Activated CD4-positive, alpha-beta T cell treated with anti-CD3 and anti-CD28 coated beads, Interleukin-2, amount 50 U/mL, for 16 hours (primary cell): Measurements from ENCODE around the gene ZBTB20.

Experiments used
- DNase-seq: peaks from one replicate; pipeline ENCODE4 v3.0.0-alpha.2; 2020

Gene ZBTB20

DNA sequence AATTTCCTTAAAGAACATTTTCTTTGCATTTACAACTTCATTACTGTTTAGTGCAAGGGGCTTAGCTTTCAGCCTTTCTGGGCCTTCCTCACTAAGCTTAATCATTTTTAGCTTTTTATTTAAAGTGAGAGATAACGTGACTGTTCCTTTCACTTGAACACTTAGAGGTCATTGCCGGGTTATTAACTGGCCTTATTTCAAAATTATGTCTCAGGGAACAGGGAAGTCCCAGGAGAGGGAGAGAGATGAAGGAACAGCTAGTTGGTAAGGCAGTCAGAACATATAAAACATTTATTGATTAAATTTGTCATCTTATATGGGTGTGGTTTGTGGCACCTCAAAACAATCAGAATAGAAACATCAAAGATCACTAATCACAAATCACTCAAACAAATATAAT lies 584.5 kb downstream of the ZBTB20 start:
- DNase-seq: no peak

DNA sequence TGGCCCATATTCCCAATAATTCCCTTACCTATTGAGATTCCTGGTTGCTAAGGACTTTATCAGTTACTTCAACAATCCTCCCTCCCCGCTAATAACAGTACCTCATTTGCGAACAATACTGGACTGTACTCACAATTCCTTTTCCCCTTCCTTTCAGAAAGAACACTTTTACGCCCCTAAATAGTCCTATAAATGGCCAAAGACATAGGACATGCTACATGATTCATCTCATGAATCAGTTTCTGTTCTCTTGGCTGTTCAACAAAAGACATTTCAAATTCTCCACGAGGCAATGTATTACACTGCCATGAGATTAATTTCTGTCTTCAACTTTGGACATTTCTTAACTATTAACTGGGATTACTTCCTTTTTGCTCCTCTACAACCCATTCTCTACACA lies 588.8 kb downstream of the ZBTB20 start:
- no peak for DNase-seq

DNA sequence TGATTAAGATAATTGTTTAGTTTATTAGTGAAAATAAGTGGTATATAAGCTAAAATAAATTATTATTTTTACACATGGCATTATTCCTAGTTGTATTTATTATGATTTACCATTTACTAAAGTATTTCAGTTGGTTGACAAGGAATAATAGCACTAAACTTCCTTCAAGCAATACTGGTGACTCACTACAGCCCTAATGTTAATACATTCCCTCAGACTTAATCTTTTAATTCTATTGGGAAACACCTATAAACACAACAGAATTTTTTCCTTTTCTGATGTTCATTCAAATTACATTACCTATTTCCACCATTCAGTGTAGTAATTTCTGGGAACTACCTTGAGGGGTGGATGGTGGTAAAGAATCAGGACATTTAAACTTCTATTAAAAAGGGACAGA lies 589.3 kb downstream of the ZBTB20 start:
- no peak for DNase-seq

DNA sequence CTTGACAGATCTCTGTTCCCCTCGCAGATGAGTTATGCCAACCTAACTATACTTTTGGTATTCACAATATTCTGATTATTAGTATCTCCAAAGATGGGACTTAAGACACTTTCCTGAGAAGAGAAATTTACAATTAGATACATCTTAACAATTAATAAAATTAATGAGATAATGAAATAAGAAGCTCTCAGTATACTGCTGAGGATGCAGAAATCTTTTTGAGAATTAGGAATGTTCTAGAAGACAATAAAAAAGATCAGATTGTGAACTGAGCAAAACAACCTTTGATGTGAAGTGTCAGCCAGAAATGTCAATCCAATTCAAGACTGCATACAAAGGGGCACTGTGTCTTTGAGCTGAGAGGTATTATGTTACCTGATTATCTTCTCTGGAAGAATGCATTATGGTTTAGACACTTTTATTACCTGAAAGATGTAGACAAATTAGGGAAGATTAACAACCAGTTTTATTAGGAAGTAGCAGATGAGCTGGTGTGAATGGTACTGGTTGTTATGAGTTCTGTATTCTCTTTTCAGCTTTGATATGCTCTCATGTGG lies 590.4 kb downstream of the ZBTB20 start:
- no peak for DNase-seq

DNA sequence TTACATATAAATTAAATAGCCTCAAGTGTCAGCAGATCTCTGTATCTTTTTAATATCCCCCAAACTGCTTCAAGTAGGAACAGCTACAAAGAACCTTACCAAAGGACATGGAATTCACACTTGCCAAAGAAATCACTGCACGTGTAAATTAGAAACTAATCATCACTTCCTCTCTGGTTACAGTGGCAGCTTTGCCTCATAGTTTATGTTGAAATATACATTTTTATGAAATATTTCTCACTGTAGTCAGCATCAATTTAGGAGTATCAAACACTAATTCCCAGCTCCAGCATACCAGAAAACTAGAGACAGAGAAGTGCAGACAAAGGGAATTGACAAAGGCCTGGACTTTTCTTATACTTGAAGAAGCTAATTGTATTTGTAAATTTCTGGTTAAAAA lies 592.4 kb downstream of the ZBTB20 start:
- DNase-seq: no peak

DNA sequence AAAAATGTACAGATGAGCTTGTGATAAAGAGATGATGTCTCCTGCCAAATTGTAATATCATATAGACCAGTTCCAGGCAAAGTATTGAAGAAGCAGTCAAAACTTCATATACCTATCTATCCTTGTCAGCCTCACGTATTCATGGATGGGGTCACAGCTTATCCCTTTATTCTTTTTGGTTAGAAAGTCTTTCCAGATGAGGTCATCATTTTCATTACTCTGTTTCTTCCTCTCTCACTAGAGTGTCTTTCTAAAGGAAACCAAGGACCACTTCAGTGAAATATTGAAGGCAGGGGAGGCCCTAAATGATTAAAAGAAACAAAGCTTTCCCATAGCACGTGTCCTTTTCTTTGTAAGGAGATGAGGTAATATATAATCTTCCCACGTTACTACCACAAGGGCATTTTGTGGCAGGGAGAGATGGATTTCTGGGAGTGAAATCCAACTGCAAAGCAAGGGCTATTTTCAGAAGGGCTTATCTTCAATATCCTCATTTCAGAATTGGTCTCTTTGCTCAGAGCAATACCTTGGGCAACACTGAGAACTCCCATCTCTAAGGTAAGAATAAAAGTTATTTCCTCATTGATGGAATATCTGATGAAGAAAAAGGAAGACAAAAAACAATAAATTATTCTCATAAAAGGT lies 593.0 kb downstream of the ZBTB20 start:
- no peak for DNase-seq

DNA sequence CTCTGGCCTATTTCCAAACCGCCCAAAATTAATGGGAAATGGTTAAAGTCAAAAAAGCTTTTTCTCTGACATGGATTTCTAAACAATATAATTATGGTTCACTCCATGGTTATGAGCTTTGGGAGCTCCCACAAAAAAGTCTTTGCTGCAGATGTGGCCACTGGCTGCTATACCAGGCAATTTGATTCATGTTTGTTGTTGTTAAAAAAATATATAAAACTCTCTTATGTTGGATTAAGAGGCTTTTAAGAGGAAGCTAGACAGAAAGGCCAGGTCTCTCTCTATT lies 594.6 kb downstream of the ZBTB20 start:
- no peak for DNase-seq

DNA sequence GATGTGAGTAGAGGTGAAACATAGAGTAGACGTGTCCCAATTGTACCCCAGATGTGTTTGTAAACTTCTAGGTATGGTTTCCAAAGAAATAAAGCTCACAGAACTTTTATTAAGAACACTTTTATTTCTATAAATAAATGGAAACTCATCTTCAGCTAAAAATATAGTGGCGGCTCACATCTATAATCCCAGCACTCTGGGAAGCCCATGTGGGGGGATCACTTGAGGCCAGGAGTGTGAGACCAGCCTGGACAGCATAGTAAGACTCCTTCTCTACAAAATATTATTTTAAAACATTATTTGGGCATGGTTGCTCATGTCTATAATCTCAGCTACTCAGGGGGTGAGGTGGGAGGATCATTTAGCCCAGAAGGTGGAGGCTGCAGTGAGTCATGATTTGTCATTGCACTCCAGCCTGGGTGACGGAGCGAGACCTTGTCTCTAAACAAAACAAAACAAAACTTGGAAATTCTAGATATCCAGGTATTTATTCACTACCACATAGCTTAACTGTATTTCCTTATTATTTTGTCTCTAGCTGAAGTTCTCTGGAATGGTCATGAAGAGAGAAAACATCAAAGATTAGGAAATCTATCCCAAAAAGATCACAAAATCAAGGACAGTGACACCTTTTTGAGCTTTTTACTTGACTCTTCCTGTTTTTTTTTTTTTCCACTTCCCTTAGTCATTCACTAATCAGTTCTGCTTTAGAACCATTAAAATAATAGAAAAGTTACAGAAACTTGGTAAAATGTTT lies 595.1 kb downstream of the ZBTB20 start:
- no peak for DNase-seq

DNA sequence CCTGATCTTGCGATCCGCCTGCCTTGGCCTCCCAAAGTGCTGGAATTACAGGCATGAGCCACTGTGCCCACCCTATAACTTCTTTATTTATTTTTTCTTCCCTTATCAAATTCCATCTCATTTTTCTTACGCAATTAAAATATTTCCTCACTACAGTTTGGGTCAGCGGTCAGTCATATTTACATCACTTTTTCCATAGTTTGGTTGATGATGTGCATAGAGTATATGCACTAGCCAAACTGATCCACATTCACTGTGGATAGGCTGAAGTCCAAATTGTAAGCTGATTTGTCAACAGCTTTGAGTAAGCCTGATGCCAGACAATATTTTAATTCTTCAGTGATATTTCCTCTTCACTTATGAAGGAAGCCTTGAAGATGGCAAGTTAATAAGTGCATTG lies 596.9 kb downstream of the ZBTB20 start:
- DNase-seq: no peak

DNA sequence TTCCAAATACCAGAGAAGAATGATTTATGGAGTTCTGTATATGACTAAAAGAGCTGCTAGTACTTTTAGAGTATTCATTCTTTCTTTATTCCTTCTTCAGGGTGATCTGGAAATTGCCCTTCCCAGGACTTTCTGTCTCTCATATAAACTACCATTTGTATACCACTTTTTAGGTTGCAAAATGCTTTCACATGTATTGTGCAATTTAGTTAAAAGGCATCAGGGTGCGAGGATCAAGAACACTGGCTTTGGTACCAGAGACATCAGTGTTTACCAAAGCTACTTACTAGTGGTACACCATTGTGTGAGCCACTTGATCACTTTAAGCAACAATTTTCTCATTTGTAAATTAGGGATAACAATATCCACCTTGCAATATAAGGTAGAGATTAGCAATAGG lies 601.9 kb downstream of the ZBTB20 start:
- no peak for DNase-seq

DNA sequence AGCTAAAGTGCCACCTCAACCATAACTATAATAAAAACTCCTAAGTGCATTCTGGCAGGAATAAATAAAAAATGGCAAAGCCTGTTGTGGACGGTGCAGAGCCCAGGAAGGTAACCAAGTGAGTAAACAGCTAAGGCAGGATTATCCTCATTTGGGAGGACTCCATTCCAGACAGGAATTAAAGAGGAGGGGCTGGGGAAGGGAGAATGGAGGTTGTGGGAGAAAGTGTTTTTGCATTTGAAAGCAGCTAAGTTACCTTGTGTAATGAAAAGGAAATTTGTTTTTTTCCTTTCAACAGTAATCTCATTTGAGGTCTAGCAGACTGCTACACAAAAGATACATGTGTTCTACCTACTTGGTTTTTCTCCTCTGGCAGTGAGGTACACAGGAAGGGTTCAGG lies 604.7 kb downstream of the ZBTB20 start:
- DNase-seq: no peak

DNA sequence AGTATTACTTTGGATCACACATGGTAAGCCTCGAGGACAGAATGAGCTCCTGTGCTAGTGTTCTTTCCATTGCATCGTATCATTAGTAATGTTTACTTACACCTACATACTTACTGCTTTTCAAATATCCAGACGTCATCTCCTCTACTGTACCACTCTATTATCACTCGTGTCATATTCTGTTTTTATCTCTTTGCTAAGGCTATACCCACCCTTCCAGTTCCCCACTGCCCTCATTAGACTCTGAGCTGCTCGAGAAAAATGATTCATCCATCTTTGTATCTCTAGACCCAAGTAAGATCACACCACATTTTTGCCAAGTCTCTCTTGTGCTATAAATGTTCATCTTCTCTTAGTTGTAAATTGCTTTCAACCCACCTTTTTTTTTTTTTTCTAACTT lies 607.6 kb downstream of the ZBTB20 start:
- no peak for DNase-seq

DNA sequence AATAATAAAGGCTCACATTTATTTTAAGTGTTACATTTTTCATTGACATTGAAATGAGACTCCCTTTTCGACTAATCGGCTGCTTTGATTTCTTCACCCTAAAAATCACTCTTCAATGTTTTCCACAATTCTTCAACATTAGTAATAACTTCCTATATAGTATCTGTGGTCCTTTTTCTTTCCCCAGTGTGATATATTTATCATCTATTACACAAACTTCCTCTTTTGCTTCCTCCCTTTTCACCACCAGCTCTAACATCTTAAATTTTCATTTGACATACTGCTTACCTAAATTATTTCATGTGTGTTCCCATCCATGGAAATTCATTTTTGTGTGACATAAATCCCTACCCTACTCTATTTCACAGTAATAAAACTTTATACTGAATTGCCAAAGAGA lies 608.9 kb downstream of the ZBTB20 start:
- no peak for DNase-seq

DNA sequence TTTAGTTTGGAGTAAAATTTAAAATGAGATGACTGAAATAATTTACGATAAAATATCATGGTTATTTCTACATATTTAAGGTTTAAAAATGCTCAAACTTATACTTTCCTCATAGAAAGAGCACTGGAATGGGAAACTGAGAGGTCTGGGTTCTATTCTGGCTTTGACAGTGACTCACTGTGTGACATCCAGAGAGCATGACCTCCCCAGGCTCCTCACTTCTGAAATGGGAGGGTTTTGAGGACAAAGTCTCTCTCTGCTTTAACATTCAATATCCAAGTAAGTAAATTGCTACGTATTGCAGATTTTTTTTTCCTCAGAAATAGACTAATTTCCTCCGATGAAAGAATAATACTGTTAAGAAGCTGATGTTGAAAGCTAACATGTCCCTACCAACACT lies 618.6 kb downstream of the ZBTB20 start:
- no peak for DNase-seq

DNA sequence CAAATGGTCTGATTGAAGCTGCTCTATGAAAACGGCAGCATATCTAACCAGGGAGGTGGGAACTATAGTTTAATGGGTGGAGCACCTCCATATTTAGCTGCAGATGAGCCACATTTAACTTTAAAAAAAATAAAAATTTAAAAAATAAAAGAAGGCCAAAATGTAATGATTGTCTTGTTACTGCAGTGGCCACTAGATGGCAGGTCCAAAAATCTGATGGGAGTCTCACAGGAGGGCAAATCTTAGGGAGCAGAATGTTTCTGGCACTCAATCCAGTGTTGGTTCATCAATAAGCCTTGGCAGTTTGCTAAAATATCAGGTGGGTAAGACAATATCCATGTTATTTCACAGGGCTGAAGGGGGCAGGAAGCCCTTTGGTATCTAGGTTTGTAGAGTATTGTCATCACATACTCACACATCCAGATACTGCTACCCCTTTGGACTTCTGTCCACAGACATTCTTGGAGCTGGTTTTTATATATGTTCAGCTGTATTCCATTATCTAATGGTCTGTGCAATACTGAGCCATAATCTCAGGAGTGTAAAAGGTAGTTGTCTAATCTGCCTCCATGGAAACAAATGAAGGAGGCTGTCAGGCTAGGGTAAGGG lies 619.9 kb downstream of the ZBTB20 start:
- DNase-seq: no peak

DNA sequence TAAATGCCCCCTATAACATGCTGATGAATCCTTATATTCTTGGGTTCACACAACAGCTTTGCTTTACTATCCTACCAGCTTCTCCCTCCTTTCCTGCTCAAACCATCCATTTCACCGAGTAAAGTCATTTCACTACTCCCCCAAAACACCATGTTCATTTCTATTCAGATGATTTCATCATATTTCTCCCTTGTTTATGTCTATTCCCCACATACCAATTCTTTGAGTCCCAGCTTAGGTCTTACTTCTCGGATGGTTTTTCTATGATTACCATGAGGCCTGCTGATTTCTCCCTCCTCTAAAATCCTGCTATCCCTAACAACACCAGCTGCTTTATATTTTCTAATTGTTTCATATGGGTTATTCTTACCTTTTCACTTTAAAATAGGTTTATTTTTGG lies 621.8 kb downstream of the ZBTB20 start:
- DNase-seq: no peak

DNA sequence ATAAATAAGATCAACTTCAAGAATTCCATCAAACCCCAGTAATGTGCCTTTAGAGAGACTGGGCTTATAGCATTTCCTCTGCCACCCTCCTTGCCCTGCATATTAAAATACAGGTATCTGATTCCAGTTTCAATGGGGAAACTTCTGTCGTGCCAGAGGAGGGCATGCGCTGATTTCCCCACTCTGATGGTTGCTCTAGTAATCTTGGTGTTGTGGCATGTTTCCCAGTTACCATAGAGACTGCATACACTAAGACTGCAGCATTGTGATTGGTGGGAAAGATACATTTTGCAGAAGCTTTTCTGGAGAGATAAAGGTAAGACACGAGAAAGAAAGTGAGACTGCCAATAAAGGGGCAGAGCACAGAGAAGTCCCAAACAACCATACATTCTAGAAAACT lies 627.7 kb downstream of the ZBTB20 start:
- peak; percentile 5 for DNase-seq

DNA sequence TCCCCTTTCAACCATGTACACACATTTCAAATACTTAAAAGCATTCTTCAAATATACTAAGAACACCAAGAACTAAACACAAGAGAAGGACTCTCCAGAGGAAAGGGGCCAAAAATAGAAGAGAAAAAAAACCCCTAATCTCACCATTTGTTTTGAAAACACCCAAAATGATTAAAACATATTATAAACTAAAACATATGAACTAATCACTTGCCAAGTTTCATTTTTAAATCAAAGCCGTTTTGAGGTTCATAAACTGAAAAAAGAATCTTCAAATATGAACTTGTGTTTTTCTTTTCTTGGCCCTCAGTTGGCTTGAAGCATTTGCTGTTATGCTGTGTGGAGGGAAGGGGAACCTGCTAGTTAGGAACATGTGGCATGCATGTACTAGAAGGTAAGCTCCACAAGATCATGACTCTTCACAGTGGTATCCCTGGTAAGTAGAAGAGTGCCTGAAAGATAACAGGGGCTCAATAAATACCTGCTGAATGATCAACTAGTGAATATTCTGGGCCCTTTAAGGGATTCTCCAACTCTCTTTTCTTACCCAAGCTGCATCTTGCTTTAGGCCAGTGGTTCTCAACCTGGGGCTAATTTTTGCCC lies 628.8 kb downstream of the ZBTB20 start:
- DNase-seq: no peak

DNA sequence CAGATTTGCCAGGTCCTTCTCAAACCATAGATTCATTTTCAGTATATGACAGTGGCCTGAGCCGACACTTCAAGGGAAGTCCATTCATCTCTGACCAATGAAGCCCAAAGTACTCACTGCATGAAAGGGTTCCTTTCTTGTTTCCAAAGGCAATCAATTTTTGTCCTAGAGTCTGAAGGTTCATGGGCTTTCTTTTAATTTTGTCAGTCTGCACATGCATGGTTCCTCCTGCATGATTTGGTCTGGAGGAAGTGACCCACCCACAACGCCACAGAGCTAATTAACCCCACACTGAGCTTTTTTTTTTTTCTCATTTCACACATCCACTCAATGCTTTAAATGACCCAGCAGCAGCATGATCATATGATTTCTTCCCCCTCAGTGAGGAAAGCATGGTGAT lies 636.9 kb downstream of the ZBTB20 start:
- no peak for DNase-seq

DNA sequence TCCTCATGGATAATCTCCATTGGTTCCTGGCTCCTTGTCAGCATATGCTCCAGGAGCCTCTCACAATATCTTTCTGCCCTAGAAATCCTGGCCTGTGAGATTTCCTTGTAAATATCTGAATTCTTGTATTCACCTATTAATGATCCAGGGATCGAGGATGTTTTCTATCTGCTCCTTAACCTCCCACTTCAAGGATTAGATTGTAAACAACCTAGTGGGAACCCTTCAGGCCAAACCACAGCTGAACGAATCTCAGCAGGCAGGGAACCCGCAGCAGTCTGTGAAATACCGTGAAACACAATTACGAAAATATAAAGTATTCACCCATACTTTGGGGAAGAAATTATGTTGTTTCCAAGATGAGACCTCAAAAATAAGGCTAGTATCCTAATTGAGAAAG lies 637.3 kb downstream of the ZBTB20 start:
- DNase-seq: no peak

DNA sequence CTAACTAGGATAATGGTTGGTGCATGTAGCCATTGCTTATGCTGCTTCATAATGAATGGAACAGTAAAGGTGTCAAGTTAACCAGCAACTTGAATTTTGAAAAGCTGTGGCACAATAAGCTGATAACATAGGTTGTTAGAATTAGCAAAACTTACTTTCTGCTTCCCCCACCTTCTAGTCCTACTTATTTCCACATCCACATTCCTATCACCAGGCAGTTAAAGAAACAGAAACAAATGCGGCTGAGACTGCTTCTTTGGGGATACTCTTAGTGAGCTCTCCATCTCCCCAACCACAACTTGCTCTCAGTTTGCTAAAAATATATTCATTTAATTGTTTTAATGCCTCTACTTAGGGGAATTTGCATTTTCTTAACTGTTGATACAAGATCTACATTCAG lies 638.1 kb downstream of the ZBTB20 start:
- no peak for DNase-seq

DNA sequence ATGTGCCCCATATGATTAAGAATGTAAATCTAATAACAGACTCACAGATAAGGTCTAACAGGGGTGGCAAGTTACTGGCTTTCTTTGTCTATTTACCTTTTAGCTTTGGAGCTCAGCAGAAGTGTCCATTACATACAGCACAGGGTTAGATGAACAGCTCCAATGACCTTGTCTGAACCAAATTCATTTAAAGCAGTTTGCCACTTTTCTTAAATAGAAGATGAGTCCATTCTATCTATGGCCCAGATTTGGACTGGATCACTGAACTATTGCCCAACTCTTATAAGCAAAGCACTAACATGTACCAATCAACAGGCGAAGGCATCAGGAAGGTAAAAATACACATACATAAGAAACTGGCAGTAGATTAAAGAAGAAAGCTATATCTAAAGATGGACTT lies 638.9 kb downstream of the ZBTB20 start:
- DNase-seq: no peak

DNA sequence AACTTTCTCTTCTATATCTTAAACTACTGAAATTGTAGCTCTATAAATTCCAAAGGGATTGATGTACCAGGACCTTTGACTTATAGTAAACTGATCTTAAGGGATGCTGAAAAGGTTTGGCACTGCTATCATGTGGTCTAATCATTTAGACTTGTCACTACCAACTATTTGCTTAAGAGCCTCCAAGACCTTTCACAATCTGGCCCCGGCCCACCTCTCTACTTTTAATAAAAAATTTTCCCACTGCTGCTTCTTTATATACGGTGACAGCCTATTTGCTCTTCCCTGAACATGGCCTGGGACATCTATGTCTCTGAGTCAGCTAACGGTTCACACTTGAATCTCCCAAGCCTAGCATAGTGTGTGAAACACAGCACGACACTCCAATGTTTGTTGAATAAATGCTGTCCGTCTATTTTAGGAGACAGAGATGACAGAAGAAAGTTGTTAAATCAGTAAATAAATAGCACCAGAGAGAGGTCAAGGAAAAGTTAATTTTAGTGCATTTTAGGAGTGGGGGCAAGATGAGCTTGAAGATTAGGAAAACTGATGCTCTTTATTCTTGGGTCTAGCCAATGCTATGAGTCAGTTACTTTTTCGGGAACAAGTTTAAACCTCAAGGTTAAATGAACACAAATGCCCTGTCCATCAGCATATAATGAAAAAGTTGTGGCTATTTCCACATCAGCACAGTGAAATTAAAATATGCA lies 640.3 kb downstream of the ZBTB20 start:
- DNase-seq: no peak
